Breast epithelium (tissue), 4 donors: ENCODE data around the gene TMEM222. TPM values are rescaled to one million over a fixed set of nuclear protein-coding genes. Genes with fewer than 3 reads are reported as not detected.

Experiments used
- DNase-seq, 2 donors: peaks; one replicate each; pipeline ENCODE4 v3.0.0-alpha.2; 2019; ENCODE audit warnings: low spot score in 2 of 2
- H3K27ac ChIP-seq, 2 donors: fragments of 200-600 bp; sonication (generic) in 1 of 2; one replicate each; pipeline ENCODE4 v1.5.1; 2016 to 2019; ENCODE audit warnings: mild to moderate bottlenecking in 1 of 2
- H3K27me3 ChIP-seq, 2 donors: fragments of 200-600 bp; sonication (generic) in 1 of 2; one replicate each; pipeline versions ENCODE4 v1.5.1 to v1.6.0; 2017 to 2019; ENCODE audit warnings: control low read depth in 1 of 2, mild to moderate bottlenecking in 1 of 2
- H3K36me3 ChIP-seq: fragments of 200-600 bp; one replicate; pipeline ENCODE4 v1.5.1; 2019
- H3K4me1 ChIP-seq, 2 donors: fragments of 200-600 bp; sonication (generic); one replicate each; pipeline ENCODE4 v1.5.1; 2016 to 2019; ENCODE audit warnings: control low read depth in 1 of 2
- H3K4me3 ChIP-seq, 3 donors: fragments of 200-600 bp; sonication (generic); 1 replicate in 2 of 3; 2 replicates in 1 of 3; pipeline ENCODE4 v1.5.1; 2016 to 2019; ENCODE audit warnings: mild to moderate bottlenecking in 3 of 3, moderate library complexity in 2 of 3
- H3K9me3 ChIP-seq, 2 donors: fragments of 200-600 bp; sonication (generic) in 1 of 2; one replicate each; pipeline ENCODE4 v1.5.1; 2016 to 2019; ENCODE audit warnings: control low read depth in 1 of 2
- CTCF ChIP-seq, 3 donors: fragments of 450-650 bp; IDR thresholded peaks; one replicate each; pipeline ENCODE4 v1.5.1; 2016 to 2017; ENCODE audit warnings: antibody characterized with exemption in 3 of 3, mild to moderate bottlenecking in 3 of 3, moderate library complexity in 3 of 3
- POLR2A ChIP-seq: fragments of 450-650 bp; IDR thresholded peaks from one replicate; pipeline ENCODE4 v1.6.1; 2016; ENCODE audit warnings: antibody characterized with exemption, mild to moderate bottlenecking, moderate library complexity
- POLR2AphosphoS5 ChIP-seq, 3 donors: sonication (generic); formaldehyde crosslinking; IDR thresholded peaks; one replicate each; pipeline ENCODE4 v1.6.1; 2017; ENCODE audit warnings: antibody characterized with exemption in 3 of 3
- intact Hi-C: fragments of 100-400 bp; cut with DNase I; formaldehyde crosslinking; loops from one replicate; pipeline ENCODE4 v1.15.1; 2023; ENCODE audit warnings: low total_unique reads
- total RNA-seq, 3 donors: library from RNA; depleted of rRNA; stranded (reverse); fragments of >200 nt; gene quantifications; one replicate each; pipeline ENCODE4 v1.1.0, GENCODE V29; 2016

The TMEM222 gene
- total RNA-seq, 3 donors from 2014 or later, result 20.0 to 28.0 (median 26.5) TPM

DNA sequence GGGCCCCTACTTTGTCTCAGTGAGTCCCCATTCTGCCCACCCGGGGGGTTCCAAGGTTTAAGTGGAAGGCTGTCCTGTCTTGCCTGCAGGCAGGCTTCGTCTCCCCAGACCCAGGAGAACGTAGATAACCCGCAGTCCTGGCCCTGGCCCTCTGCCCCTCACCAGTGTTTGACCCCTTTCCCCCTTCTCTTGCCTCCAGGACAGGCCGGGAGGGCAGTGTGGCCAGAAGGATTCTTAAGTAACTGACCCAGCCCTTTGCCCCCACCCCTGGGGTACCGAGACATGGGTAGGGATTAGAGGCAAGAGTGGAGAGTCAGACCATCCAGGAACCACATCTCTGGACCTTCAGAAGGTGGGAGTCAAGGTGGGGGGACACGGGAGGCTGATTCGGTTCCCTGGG is 8.8 kb downstream of the TMEM222 start:
- Histone ChIP-seq H3K36me3 (peaks cover 5% of the 10 kb centered on the region), H3K27me3 (no peaks in the 10 kb centered on the region), H3K27ac (no peak overlapping the region), H3K4me3 (no peak overlapping the region), H3K4me1 (peaks cover 0 to 5% of the 10 kb centered on the region in 2 donors), H3K9me3 (no peaks in the 10 kb centered on the region)
- intact Hi-C loops, result no loop called here
- DNase-seq, result no peak
- TF ChIP-seq CTCF (IDR thresholded peaks at IDR 0.05) (no peak), POLR2A (no peak), POLR2AphosphoS5 (IDR thresholded peaks at IDR 0.05) (no peak)

DNA sequence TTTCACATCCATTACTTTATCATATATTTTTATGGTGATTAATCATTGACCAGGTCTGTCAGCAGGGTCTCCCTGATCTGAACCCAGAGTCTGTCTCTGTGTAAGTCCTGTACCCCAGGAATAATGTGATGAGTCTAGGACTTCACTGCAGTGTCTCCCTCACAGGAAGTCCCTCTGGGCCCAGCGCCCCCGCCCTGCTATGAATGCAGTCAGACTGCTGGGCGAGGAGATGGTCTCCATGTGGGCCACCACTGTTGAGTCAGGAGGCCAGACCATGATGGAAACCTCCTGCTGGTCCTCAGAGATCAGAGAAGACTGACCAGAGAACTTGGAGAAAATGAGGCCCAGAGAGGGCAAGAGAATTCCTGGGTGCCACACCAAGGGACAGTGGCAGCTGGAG is 9.5 kb downstream of the TMEM222 start:
- no peak for DNase-seq
- H3K9me3 ChIP-seq, result no peaks in the 10 kb centered on the region
- H3K4me1 ChIP-seq, result no peaks in the 10 kb centered on the region
- peaks cover 5% of the 10 kb centered on the region for H3K36me3 ChIP-seq
- no peak overlapping the region for H3K4me3 ChIP-seq
- no peak for TF ChIP-seq CTCF (IDR thresholded peaks at IDR 0.05)
- no peak for TF ChIP-seq POLR2A
- TF ChIP-seq POLR2AphosphoS5 (IDR thresholded peaks at IDR 0.05), result no peak
- intact Hi-C loops, result no loop called here
- no peak overlapping the region for H3K27ac ChIP-seq
- H3K27me3 ChIP-seq, result no peaks in the 10 kb centered on the region

- TF ChIP-seq POLR2AphosphoS5 (IDR thresholded peaks at IDR 0.05) (no peak), POLR2A (no peak), CTCF (IDR thresholded peaks at IDR 0.05) (no peak)
- Histone ChIP-seq H3K27me3 (no peaks in the 10 kb centered on the region), H3K4me1 (no peaks in the 10 kb centered on the region), H3K4me3 (no peak overlapping the region), H3K36me3 (peaks cover 5% of the 10 kb centered on the region), H3K27ac (no peak overlapping the region), H3K9me3 (no peaks in the 10 kb centered on the region)
- intact Hi-C loops, result no loop called here
- DNase-seq, result no peak
Measured at GRCh38 chr1:27331922-27332321, 10.0 kb downstream of the TMEM222 start.

- H3K27me3 ChIP-seq, result no peaks in the 10 kb centered on the region
- no peak for DNase-seq
- H3K36me3 ChIP-seq, result peaks cover 5% of the 10 kb centered on the region
- no peaks in the 10 kb centered on the region for H3K9me3 ChIP-seq
- no peaks in the 10 kb centered on the region for H3K4me1 ChIP-seq
- TF ChIP-seq POLR2AphosphoS5 (IDR thresholded peaks at IDR 0.05), result no peak
- no peak for TF ChIP-seq POLR2A
- peak in 2 of 3 donors; percentile 65 to 73 for TF ChIP-seq CTCF (IDR thresholded peaks at IDR 0.05)
- intact Hi-C loops, result no loop called here
- peak overlapping the region in 1 of 2 donors; percentile 27 for H3K27ac ChIP-seq
- H3K4me3 ChIP-seq, result no peak overlapping the region
Measured at GRCh38 chr1:27332536-27333281, 10.7 kb downstream of the TMEM222 start.

GRCh38 chr1:27333717-27334279 is 11.8 kb downstream of the TMEM222 start:
- Histone ChIP-seq H3K36me3 (peaks cover 5% of the 10 kb centered on the region), H3K27ac (no peak overlapping the region), H3K9me3 (no peaks in the 10 kb centered on the region), H3K4me1 (no peaks in the 10 kb centered on the region), H3K27me3 (no peaks in the 10 kb centered on the region), H3K4me3 (no peak overlapping the region)
- TF ChIP-seq POLR2AphosphoS5 (IDR thresholded peaks at IDR 0.05), result no peak
- TF ChIP-seq CTCF (IDR thresholded peaks at IDR 0.05), result no peak
- TF ChIP-seq POLR2A, result no peak
- no peak for DNase-seq
- intact Hi-C loops, result no loop called here
